H1 (cell line): ENCODE data around the gene TRABD2A. TPM values are rescaled to one million over a fixed set of nuclear protein-coding genes. Genes with fewer than 3 reads are reported as not detected.

Experiments used
- BRCA1 ChIP-seq: IDR thresholded peaks from 2 replicates; pipeline ENCODE4 v1.6.1; 2012; ENCODE audit warnings: low read depth, low read length, improper control_type of control experiment
- SRF ChIP-seq: IDR thresholded peaks from 2 replicates; pipeline ENCODE4 v1.6.1; 2011; ENCODE audit warnings: mild to moderate bottlenecking, low read depth, low read length, moderate library complexity
- TCF12 ChIP-seq: IDR thresholded peaks from 2 replicates; pipeline ENCODE4 v1.6.1; 2011; ENCODE audit warnings: low read depth, mild to moderate bottlenecking, low read length
- polyA plus RNA-seq, 7 experiments: library from polyadenylated mRNA; depleted of rRNA in 3 of 7; stranded (reverse) in 5 of 7; unstranded in 2 of 7; fragments of >200 nt in 5 of 7; fragments of 200-250 nt in 2 of 7; gene quantifications; 1 replicate in 5 of 7; 2 replicates in 1 of 7; 4 replicates in 1 of 7; pipeline versions ENCODE4 v1.2.1 to v1.2.3, GENCODE V29; 2011 to 2013; ENCODE audit warnings: missing spikeins in 2 of 7, mixed read lengths in 2 of 7
- total RNA-seq: library from RNA; stranded (reverse); fragmentation: NEBNext Ultra II Directional; extraction: Animal tissue kit (Norgen Biotek cat#: 25700); gene quantifications from 2 replicates; pipeline ENCODE4 v1.2.1, GENCODE V29; 2021
- TF ChIP-seq, protein P1 (sequence below): IDR thresholded peaks from 2 replicates; pipeline ENCODE4 v1.6.1; 2012; ENCODE audit warnings: inconsistent platforms

TRABD2A gene
- total and polyA plus RNA-seq, 2 of the 8 experiments (the other 6 are each of a cell fraction or from before 2014, with no cell fraction given) = 17.3 to 18.6 TPM

DNA sequence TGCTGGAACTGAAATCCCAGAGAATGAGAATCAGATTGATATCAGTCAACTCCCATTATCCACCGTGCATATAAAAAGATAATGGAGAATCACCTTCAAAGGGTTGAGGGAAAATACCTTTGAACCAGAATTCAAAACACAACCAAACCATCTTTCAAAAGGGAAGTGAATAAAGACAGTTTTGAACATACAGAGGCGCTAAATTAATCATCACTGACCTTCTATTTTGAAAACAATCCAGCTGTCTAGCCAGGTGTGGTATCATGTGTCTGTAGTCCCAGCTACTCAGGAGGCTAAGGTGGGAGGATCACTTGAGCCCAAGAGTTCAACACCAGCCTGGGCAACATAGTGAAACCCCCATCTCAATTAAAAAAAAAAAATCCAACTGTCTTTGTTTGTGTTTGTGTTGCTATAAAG, 63.6 kb downstream of the TRABD2A start (continued):
- no peak for TF ChIP-seq TCF12
- no peak for TF ChIP-seq SRF
- TF ChIP-seq BRCA1 = no peak
- TF ChIP-seq, protein P1, sequence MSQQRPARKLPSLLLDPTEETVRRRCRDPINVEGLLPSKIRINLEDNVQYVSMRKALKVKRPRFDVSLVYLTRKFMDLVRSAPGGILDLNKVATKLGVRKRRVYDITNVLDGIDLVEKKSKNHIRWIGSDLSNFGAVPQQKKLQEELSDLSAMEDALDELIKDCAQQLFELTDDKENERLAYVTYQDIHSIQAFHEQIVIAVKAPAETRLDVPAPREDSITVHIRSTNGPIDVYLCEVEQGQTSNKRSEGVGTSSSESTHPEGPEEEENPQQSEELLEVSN = no peak
